WTC11 (cell line): ENCODE results near the gene TTC38.

ENCODE experiments used
- ETV6 ChIP-seq: sonication (generic); formaldehyde crosslinking; IDR thresholded peaks from 2 replicates; pipeline ENCODE4 v1.8.1; 2022; ENCODE audit warnings: mild to moderate bottlenecking, missing genetic modification reagents
- NFE2L1 ChIP-seq: sonication (generic); formaldehyde crosslinking; IDR thresholded peaks from 2 replicates; pipeline ENCODE4 v1.8.1; 2023; ENCODE audit warnings: missing genetic modification reagents
- NR1H2 ChIP-seq: sonication (generic); formaldehyde crosslinking; IDR thresholded peaks from 2 replicates; pipeline ENCODE4 v1.9.0; 2021; ENCODE audit warnings: mild to moderate bottlenecking, moderate library complexity, missing genetic modification reagents
- NR2C2 ChIP-seq: sonication (generic); formaldehyde crosslinking; IDR thresholded peaks from 2 replicates; pipeline ENCODE4 v1.8.0; 2022; ENCODE audit warnings: mild to moderate bottlenecking, missing genetic modification reagents
- ZNF219 ChIP-seq: sonication (generic); formaldehyde crosslinking; IDR thresholded peaks from 2 replicates; pipeline ENCODE4 v1.8.0; 2023; ENCODE audit warnings: missing genetic modification reagents, mild to moderate bottlenecking, borderline replicate concordance
- ZNF263 ChIP-seq: sonication (generic); formaldehyde crosslinking; IDR thresholded peaks from 2 replicates; pipeline ENCODE4 v1.8.1; 2022; ENCODE audit warnings: low read depth, mild to moderate bottlenecking, moderate library complexity, missing genetic modification reagents

DNA sequence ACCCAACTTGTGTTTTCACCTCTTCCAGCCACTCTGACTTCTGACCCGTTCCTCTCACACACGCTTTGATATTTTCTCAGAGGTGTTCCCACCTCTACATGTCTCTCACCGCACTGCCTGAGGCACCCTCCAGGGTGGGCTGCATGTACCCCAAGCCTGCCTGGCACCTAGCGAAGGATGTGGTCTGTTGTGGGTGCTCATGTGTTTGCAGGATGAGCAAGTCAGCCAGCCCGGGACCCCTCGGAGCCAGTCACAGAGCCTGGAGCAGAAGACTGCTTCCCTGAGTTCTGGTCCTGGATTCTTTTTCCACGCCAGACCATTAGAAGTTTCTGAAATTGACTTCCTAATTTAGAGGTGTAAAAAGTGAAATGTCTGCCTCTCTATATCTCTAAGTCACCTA, 32.7 kb downstream of the TTC38 start:
- TF ChIP-seq ETV6 (CRISPR knock-in tag) (no peak), ZNF263 (CRISPR knock-in tag) (no peak), NFE2L1 (CRISPR knock-in tag) (no peak), NR2C2 (CRISPR knock-in tag) (no peak), ZNF219 (CRISPR knock-in tag) (no peak), NR1H2 (no peak)
